Fibroblast of lung (primary cell): ENCODE results near the gene ZNF793. TPM values are rescaled to one million over a fixed set of nuclear protein-coding genes. Genes with fewer than 3 reads are reported as not detected.

Source experiments
- DNase-seq, 2 donors: peaks; one replicate each; pipeline versions ENCODE4 v3.0.0 to v3.0.0-alpha.2; 2010; ENCODE audit warnings: low read depth in 2 of 2
- H2AFZ ChIP-seq: 2 replicates; pipeline ENCODE4 v1.5.1; 2012; ENCODE audit warnings: low read length, control low read depth, inconsistent platforms
- H3K27ac ChIP-seq: 2 replicates; pipeline ENCODE4 v1.5.1; 2011; ENCODE audit warnings: low read length, control low read depth; ENCODE audit not compliant: insufficient read depth
- H3K27me3 ChIP-seq: 2 replicates; pipeline ENCODE4 v1.5.1; 2011; ENCODE audit warnings: mild to moderate bottlenecking, low read length; ENCODE audit not compliant: control insufficient read depth, insufficient read depth
- H3K36me3 ChIP-seq: 2 replicates; pipeline ENCODE4 v1.5.1; 2011; ENCODE audit warnings: low read length; ENCODE audit not compliant: control insufficient read depth, insufficient read depth
- H3K4me1 ChIP-seq: 2 replicates; pipeline ENCODE4 v1.5.1; 2011; ENCODE audit warnings: low read length; ENCODE audit not compliant: control insufficient read depth, insufficient read depth; ENCODE audit errors: extremely low read depth
- H3K4me2 ChIP-seq: 2 replicates; pipeline ENCODE4 v1.5.1; 2011; ENCODE audit warnings: low read length, control low read depth; ENCODE audit not compliant: insufficient read depth; ENCODE audit errors: extremely low read depth
- H3K4me3 ChIP-seq, 4 experiments: fragments of 200-600 bp in 1 of 4; sonication (generic) in 1 of 4; replicated peaks in 1 of 4; 2 replicates each; pipeline ENCODE4 v1.5.1; 2011 to 2016; ENCODE audit warnings: low read length in 4 of 4, low read depth in 3 of 4, mild to moderate bottlenecking in 3 of 4, control low read depth in 2 of 4, inconsistent platforms in 1 of 4, mixed read lengths in 1 of 4; ENCODE audit not compliant: insufficient read depth in 1 of 4; ENCODE audit errors: control extremely low read depth in 1 of 4
- H3K79me2 ChIP-seq: 2 replicates; pipeline ENCODE4 v1.5.1; 2012; ENCODE audit warnings: mild to moderate bottlenecking, low read length, inconsistent platforms; ENCODE audit not compliant: control insufficient read depth, insufficient read depth
- H3K9ac ChIP-seq: 2 replicates; pipeline ENCODE4 v1.5.1; 2011; ENCODE audit warnings: mild to moderate bottlenecking, low read length, control low read depth; ENCODE audit not compliant: insufficient read depth
- H3K9me3 ChIP-seq: 2 replicates; pipeline ENCODE4 v1.5.1; 2012; ENCODE audit warnings: low read depth, low read length; ENCODE audit not compliant: control insufficient read depth, insufficient read depth
- H4K20me1 ChIP-seq: 2 replicates; pipeline ENCODE4 v1.5.1; 2011; ENCODE audit warnings: low read length; ENCODE audit not compliant: control insufficient read depth, insufficient read depth; ENCODE audit errors: extremely low read depth
- EZH2 ChIP-seq: IDR thresholded peaks from 2 replicates; pipeline ENCODE4 v1.5.1; 2012; ENCODE audit warnings: low read length, control low read depth, mild to moderate bottlenecking; ENCODE audit errors: missing control alignments
- polyA plus RNA-seq, 2 donors: library from polyadenylated mRNA; depleted of rRNA in 1 of 2; stranded (reverse) in 1 of 2; unstranded in 1 of 2; fragments of >200 nt; gene quantifications; 2 replicates each; pipeline ENCODE4 v1.2.1, GENCODE V29; 2011 to 2012; ENCODE audit warnings: missing spikeins in 1 of 2
- total RNA-seq: library from RNA; depleted of rRNA; stranded (reverse); fragments of >200 nt; gene quantifications from 2 replicates; pipeline ENCODE4 v1.2.1, GENCODE V29; 2014
- TF ChIP-seq, protein P1 (sequence below), 2 donors: IDR thresholded peaks in 1 of 2; conservative IDR thresholded peaks in 1 of 2; 1 replicate in 1 of 2; 2 replicates in 1 of 2; pipeline ENCODE4 v1.5.1; 2011 to 2012; ENCODE audit warnings: low read length in 2 of 2, control low read depth in 1 of 2, inconsistent platforms in 1 of 2, low read depth in 1 of 2, mild to moderate bottlenecking in 1 of 2

Gene ZNF793
- total and polyA plus RNA-seq, 2 donors (not counting 1 experiment from before 2014, with no cell fraction given) = 1.7 to 5.9 TPM

DNA sequence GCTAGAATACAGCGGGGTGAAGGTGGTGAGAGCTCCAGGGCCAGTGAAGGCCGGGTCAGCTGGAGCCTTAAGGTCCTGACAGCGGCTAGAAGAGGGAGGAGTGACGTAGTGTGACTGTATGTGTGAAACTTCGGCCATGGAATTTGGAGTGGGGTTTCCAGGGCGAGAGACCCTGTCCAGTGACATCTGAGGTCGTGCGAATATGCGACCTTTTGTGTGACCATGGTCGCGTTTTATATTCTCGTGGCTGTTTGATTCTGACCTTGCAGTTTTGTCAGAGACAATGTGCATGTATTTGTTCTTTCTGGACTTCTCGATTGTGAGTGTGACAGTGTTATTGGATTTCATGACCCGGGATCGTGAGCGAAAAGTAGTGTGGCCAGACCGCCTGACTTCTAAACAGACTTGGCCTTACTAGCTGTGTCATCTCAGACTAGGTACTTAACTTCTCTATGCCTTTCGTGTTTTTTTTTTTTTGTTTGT lies 39.1 kb upstream of the ZNF793 start:
- Histone ChIP-seq H3K36me3 (peaks cover 2% of the 10 kb centered on the region), H3K27me3 (no peaks in the 10 kb centered on the region), H3K79me2 (peaks cover 1% of the 10 kb centered on the region), H3K4me1 (no peaks in the 10 kb centered on the region), H3K9me3 (no peaks in the 10 kb centered on the region), H3K9ac (no peak overlapping the region), H3K4me2 (peak overlapping the region; percentile 73), H2AFZ (peak overlapping the region; percentile 99), H3K4me3 (peak overlapping the region; percentile 84 to 97 (median 90)), H3K27ac (no peak overlapping the region), H4K20me1 (no peaks in the 10 kb centered on the region)
- TF ChIP-seq, protein P1, sequence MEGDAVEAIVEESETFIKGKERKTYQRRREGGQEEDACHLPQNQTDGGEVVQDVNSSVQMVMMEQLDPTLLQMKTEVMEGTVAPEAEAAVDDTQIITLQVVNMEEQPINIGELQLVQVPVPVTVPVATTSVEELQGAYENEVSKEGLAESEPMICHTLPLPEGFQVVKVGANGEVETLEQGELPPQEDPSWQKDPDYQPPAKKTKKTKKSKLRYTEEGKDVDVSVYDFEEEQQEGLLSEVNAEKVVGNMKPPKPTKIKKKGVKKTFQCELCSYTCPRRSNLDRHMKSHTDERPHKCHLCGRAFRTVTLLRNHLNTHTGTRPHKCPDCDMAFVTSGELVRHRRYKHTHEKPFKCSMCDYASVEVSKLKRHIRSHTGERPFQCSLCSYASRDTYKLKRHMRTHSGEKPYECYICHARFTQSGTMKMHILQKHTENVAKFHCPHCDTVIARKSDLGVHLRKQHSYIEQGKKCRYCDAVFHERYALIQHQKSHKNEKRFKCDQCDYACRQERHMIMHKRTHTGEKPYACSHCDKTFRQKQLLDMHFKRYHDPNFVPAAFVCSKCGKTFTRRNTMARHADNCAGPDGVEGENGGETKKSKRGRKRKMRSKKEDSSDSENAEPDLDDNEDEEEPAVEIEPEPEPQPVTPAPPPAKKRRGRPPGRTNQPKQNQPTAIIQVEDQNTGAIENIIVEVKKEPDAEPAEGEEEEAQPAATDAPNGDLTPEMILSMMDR (conservative IDR thresholded peaks at IDR 0.05 in 1 of 2, IDR thresholded peaks at IDR 0.05 in 1 of 2; ENCODE audit: low read depth in 1 of 2, low read length in 2 of 2) = no peak
- no peak for TF ChIP-seq EZH2
- DNase-seq = no peak

DNA sequence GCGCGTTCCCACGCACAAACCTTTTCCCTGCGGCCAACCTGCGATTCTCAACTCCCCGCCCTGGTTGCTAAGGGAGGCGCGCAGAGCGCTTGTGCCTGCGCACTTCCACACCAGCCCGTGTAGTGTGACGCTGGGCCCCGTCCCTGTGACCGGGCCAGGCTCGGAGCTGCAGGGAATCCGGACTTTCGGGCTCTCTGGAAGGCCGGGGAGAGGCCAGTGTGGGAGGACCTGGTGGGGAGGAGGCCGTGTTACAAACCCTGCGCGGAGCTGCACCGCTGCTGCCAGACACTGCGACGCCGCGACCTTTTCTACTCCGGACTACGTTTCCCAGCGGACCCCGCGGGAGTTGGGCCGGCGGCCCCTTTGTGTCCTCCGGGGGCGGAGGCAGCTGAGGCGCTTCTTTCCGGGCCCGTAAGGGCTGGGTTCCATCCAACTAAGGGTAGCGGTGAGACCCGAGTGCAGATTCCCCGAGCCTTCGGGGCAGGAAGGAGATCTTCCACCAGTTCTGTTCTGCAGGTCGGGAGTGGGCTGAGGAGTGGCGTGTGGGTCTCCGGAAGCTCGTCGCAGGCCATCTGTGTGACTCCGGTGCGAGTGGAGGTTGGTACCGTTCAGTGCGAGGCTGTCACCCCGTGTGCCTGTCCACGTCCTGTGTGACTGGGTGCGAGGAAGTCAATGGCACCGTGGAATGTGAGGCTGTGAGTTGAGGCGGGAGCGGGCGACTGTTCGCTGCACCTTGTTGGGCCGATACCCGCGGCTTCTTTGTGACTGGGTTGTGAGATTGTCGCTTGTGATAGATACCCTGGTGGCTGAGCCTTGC lies 37.6 kb upstream of the ZNF793 start, which contains the start of gene ZNF570:
ZNF570 (plus strand) TSS at position 396 of the 817 bp plus-strand sequence. CDS start 999 bp downstream, outside the sequence.
- peak within 1 kb of the TSS; percentile 79 for H3K4me2 ChIP-seq
- peaks cover 1% of the 10 kb centered on the region for H3K79me2 ChIP-seq
- H3K27me3 ChIP-seq = no peaks in the 10 kb centered on the region
- H3K9me3 ChIP-seq = no peaks in the 10 kb centered on the region
- H3K4me3 ChIP-seq = peak within 1 kb of the TSS; percentile 79 to 97 (median 82)
- peak within 1 kb of the TSS; percentile 70 for H3K27ac ChIP-seq
- no peaks in the 10 kb centered on the region for H4K20me1 ChIP-seq
- TF ChIP-seq, protein P1 (conservative IDR thresholded peaks at IDR 0.05 in 1 of 2, IDR thresholded peaks at IDR 0.05 in 1 of 2; ENCODE audit: low read depth in 1 of 2, low read length in 2 of 2) = no peak
- no peak for TF ChIP-seq EZH2
- no peaks in the 10 kb centered on the region for H3K4me1 ChIP-seq
- peaks cover 2% of the 10 kb centered on the region for H3K36me3 ChIP-seq
- H2AFZ ChIP-seq = peak within 1 kb of the TSS; percentile 100
- DNase-seq = peak; percentile 89 to 90
- H3K9ac ChIP-seq = peak within 1 kb of the TSS; percentile 69

DNA sequence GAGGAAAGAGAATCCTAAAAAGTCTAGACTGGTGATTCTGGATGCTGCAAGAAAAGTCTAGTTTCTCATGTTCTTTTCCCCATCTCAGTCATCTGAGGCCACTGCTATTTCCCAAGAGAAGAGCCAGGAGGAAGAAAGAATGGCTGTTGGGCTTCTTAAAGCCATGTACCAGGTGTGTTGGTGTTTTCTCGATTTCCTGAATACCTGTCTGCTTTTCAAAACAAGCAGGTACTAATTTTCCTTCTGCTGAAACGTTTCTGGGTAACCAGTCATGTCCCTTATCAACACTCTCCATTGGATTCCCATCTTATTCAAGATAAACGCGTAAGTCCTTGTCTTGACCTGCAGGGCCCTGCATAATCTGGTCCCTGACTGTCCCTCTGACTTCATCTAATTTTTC lies 36.5 kb upstream of the ZNF793 start:
- no peak overlapping the region for H2AFZ ChIP-seq
- no peaks in the 10 kb centered on the region for H3K4me1 ChIP-seq
- DNase-seq = no peak
- no peaks in the 10 kb centered on the region for H3K27me3 ChIP-seq
- H3K9me3 ChIP-seq = no peaks in the 10 kb centered on the region
- peaks cover 2% of the 10 kb centered on the region for H3K36me3 ChIP-seq
- no peaks in the 10 kb centered on the region for H4K20me1 ChIP-seq
- H3K27ac ChIP-seq = no peak overlapping the region
- no peak overlapping the region for H3K9ac ChIP-seq
- H3K79me2 ChIP-seq = peaks cover 1% of the 10 kb centered on the region
- H3K4me2 ChIP-seq = peak overlapping the region; percentile 79
- no peak for TF ChIP-seq EZH2
- TF ChIP-seq, protein P1 (conservative IDR thresholded peaks at IDR 0.05 in 1 of 2, IDR thresholded peaks at IDR 0.05 in 1 of 2; ENCODE audit: low read depth in 1 of 2, low read length in 2 of 2) = no peak
- peak overlapping the region; percentile 79 to 97 (median 82) for H3K4me3 ChIP-seq
